Fibroblast of lung (primary cell): ENCODE results near the gene EGR2.

Experiments used
- EZH2 ChIP-seq: IDR thresholded peaks from 2 replicates; pipeline ENCODE4 v1.5.1; 2012; ENCODE audit warnings: low read length, control low read depth, mild to moderate bottlenecking; ENCODE audit errors: missing control alignments
- TF ChIP-seq, protein P1 (sequence below), 2 donors: IDR thresholded peaks in 1 of 2; conservative IDR thresholded peaks in 1 of 2; 1 replicate in 1 of 2; 2 replicates in 1 of 2; pipeline ENCODE4 v1.5.1; 2011 to 2012; ENCODE audit warnings: low read length in 2 of 2, control low read depth in 1 of 2, inconsistent platforms in 1 of 2, low read depth in 1 of 2, mild to moderate bottlenecking in 1 of 2

DNA sequence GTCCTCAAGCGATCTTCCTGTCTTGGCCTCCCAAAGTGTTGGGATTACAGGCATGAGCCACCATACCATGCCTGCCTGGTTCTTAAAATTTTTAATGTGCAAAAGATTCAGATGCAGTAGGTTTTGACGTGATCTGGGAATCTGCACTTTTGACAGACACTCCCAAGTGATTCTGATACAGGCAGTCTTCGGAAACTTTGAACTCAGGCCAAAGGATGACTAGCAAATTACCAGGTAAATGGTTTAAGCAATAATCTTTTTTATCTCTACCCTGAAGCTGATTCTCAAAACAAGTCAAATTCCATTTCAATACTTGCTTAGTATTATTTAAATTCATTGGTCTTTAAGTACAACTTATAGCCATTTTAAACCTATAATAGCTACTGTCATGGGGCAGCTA, 14.3 kb downstream of the EGR2 start:
- TF ChIP-seq, protein P1, sequence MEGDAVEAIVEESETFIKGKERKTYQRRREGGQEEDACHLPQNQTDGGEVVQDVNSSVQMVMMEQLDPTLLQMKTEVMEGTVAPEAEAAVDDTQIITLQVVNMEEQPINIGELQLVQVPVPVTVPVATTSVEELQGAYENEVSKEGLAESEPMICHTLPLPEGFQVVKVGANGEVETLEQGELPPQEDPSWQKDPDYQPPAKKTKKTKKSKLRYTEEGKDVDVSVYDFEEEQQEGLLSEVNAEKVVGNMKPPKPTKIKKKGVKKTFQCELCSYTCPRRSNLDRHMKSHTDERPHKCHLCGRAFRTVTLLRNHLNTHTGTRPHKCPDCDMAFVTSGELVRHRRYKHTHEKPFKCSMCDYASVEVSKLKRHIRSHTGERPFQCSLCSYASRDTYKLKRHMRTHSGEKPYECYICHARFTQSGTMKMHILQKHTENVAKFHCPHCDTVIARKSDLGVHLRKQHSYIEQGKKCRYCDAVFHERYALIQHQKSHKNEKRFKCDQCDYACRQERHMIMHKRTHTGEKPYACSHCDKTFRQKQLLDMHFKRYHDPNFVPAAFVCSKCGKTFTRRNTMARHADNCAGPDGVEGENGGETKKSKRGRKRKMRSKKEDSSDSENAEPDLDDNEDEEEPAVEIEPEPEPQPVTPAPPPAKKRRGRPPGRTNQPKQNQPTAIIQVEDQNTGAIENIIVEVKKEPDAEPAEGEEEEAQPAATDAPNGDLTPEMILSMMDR (conservative IDR thresholded peaks at IDR 0.05 in 1 of 2, IDR thresholded peaks at IDR 0.05 in 1 of 2; ENCODE audit: low read depth in 1 of 2, low read length in 2 of 2), result no peak
- TF ChIP-seq EZH2, result no peak
